HepG2 (cell line): Measurements from ENCODE around the gene ADAMTS4. TPM values are rescaled to one million over a fixed set of nuclear protein-coding genes. Genes with fewer than 3 reads are reported as not detected.

Experiments
- ARID4A ChIP-seq: sonication (generic); formaldehyde crosslinking; IDR thresholded peaks from 2 replicates; pipeline ENCODE4 v1.5.0; 2020; ENCODE audit warnings: mild to moderate bottlenecking, missing genetic modification reagents, borderline replicate concordance
- FOXP4 ChIP-seq: sonication (generic); formaldehyde crosslinking; IDR thresholded peaks from 2 replicates; pipeline ENCODE4 v1.4.0; 2020; ENCODE audit warnings: missing genetic modification reagents
- HIC2 ChIP-seq: sonication (generic); formaldehyde crosslinking; IDR thresholded peaks from 2 replicates; pipeline ENCODE4 v1.9.0; 2022; ENCODE audit warnings: low read depth, missing genetic modification reagents
- HNF4A ChIP-seq: sonication (generic); formaldehyde crosslinking; IDR thresholded peaks from 2 replicates; pipeline ENCODE4 v1.4.0; 2020; ENCODE audit warnings: missing genetic modification reagents
- HNRNPL ChIP-seq: fragments of 200-400 bp; formaldehyde crosslinking; IDR thresholded peaks from 2 replicates; pipeline ENCODE4 v1.6.1; 2017; ENCODE audit warnings: mild to moderate bottlenecking, low read depth, low read length
- NAIF1 ChIP-seq: sonication (generic); formaldehyde crosslinking; IDR thresholded peaks from 2 replicates; pipeline ENCODE4 v1.5.0; 2020; ENCODE audit warnings: mild to moderate bottlenecking, missing genetic modification reagents, borderline replicate concordance
- NFRKB ChIP-seq: fragments of 450-650 bp; IDR thresholded peaks from 2 replicates; pipeline ENCODE4 v1.6.1; 2017
- NR2C2 ChIP-seq: sonication (generic); formaldehyde crosslinking; IDR thresholded peaks from 2 replicates; pipeline ENCODE4 v1.4.0; 2020; ENCODE audit warnings: missing genetic modification reagents, mild to moderate bottlenecking, moderate library complexity, borderline replicate concordance
- SPEN ChIP-seq: sonication (generic); formaldehyde crosslinking; IDR thresholded peaks from 2 replicates; pipeline ENCODE4 v1.5.1; 2020; ENCODE audit warnings: low read depth, mild to moderate bottlenecking, missing genetic modification reagents
- WIZ ChIP-seq: sonication (generic); formaldehyde crosslinking; IDR thresholded peaks from 2 replicates; pipeline ENCODE4 v1.5.1; 2020; ENCODE audit warnings: mild to moderate bottlenecking, missing genetic modification reagents
- XBP1 ChIP-seq: sonication (generic); formaldehyde crosslinking; IDR thresholded peaks from 2 replicates; pipeline ENCODE4 v1.5.0; 2020; ENCODE audit warnings: missing genetic modification reagents
- YY1 ChIP-seq: IDR thresholded peaks from 2 replicates; pipeline ENCODE4 v1.6.1; 2011; ENCODE audit warnings: low read length, low read depth, moderate library complexity, mild to moderate bottlenecking; ENCODE audit not compliant: insufficient read depth, insufficient replicate concordance
- ZFP62 ChIP-seq: sonication (generic); formaldehyde crosslinking; IDR thresholded peaks from 2 replicates; pipeline ENCODE4 v1.4.0; 2020; ENCODE audit warnings: missing genetic modification reagents
- ZNF446 ChIP-seq: sonication (generic); formaldehyde crosslinking; IDR thresholded peaks from 2 replicates; pipeline ENCODE4 v1.5.0; 2020; ENCODE audit warnings: mild to moderate bottlenecking, missing genetic modification reagents
- polyA plus RNA-seq, 8 experiments: library from polyadenylated mRNA; depleted of rRNA in 3 of 8; stranded (reverse) in 7 of 8; unstranded in 1 of 8; fragments of >200 nt; fragmentation: Illumina TruSeq in 4 of 8; extraction: Trizol in 4 of 8; gene quantifications; 2 replicates each; pipeline versions ENCODE4 v1.2.1 to v1.2.3, GENCODE V29; 2011 to 2016; ENCODE audit warnings: low read depth in 4 of 8, missing spikeins in 1 of 8, mixed read lengths in 1 of 8; ENCODE audit not compliant: insufficient read depth in 1 of 8
- total RNA-seq, 5 experiments: library from RNA; depleted of rRNA; stranded (reverse); fragments of >200 nt; fragmentation: Illumina TruSeq; extraction: Trizol; gene quantifications; 2 replicates each; pipeline ENCODE4 v1.2.3, GENCODE V29; 2016; ENCODE audit warnings: low read depth in 1 of 5
- TF ChIP-seq, protein P1 (sequence below): IDR thresholded peaks from 2 replicates; pipeline ENCODE4 v1.6.1; 2012; ENCODE audit warnings: inconsistent platforms
- TF ChIP-seq, protein P2 (sequence below): sonication (generic); formaldehyde crosslinking; IDR thresholded peaks from 2 replicates; pipeline ENCODE4 v1.4.0; 2020; ENCODE audit warnings: missing genetic modification reagents, borderline replicate concordance

Gene ADAMTS4
- total and polyA plus RNA-seq, 2 of the 13 experiments (the other 11 are each of a cell fraction or from before 2014, with no cell fraction given) = 0.51 to 1.7 TPM

- no peak for TF ChIP-seq ZFP62
- no peak for TF ChIP-seq SPEN (CRISPR knock-in tag)
- TF ChIP-seq NAIF1 (CRISPR knock-in tag) = no peak
- TF ChIP-seq, protein P1, sequence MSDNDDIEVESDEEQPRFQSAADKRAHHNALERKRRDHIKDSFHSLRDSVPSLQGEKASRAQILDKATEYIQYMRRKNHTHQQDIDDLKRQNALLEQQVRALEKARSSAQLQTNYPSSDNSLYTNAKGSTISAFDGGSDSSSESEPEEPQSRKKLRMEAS = 0 out of 2 replicates have a peak, but pooled peaks have one; percentile 35
- TF ChIP-seq YY1 = peak; percentile 43
- TF ChIP-seq NFRKB = no peak
- TF ChIP-seq ARID4A = no peak
- no peak for TF ChIP-seq XBP1 (CRISPR knock-in tag)
- TF ChIP-seq HIC2 (CRISPR knock-in tag) = peak; percentile 79
- TF ChIP-seq FOXP4 (CRISPR knock-in tag) = no peak
- TF ChIP-seq HNF4A (CRISPR knock-in tag) = peak; percentile 38
- TF ChIP-seq, protein P2, sequence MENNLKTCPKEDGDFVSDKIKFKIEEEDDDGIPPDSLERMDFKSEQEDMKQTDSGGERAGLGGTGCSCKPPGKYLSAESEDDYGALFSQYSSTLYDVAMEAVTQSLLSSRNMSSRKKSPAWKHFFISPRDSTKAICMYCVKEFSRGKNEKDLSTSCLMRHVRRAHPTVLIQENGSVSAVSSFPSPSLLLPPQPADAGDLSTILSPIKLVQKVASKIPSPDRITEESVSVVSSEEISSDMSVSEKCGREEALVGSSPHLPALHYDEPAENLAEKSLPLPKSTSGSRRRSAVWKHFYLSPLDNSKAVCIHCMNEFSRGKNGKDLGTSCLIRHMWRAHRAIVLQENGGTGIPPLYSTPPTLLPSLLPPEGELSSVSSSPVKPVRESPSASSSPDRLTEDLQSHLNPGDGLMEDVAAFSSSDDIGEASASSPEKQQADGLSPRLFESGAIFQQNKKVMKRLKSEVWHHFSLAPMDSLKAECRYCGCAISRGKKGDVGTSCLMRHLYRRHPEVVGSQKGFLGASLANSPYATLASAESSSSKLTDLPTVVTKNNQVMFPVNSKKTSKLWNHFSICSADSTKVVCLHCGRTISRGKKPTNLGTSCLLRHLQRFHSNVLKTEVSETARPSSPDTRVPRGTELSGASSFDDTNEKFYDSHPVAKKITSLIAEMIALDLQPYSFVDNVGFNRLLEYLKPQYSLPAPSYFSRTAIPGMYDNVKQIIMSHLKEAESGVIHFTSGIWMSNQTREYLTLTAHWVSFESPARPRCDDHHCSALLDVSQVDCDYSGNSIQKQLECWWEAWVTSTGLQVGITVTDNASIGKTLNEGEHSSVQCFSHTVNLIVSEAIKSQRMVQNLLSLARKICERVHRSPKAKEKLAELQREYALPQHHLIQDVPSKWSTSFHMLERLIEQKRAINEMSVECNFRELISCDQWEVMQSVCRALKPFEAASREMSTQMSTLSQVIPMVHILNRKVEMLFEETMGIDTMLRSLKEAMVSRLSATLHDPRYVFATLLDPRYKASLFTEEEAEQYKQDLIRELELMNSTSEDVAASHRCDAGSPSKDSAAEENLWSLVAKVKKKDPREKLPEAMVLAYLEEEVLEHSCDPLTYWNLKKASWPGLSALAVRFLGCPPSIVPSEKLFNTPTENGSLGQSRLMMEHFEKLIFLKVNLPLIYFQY (CRISPR knock-in tag) = no peak
- no peak for TF ChIP-seq WIZ (CRISPR knock-in tag)
- no peak for TF ChIP-seq NR2C2 (CRISPR knock-in tag)
- no peak for TF ChIP-seq ZNF446 (CRISPR knock-in tag)
- peak; percentile 96 for TF ChIP-seq HNRNPL
These were observed 5.2 kb downstream of the ADAMTS4 start (continued) for GRCh38 chr1:161193561-161194235.
